ENCODE measurements around the gene DUOX2. TPM values are rescaled to one million over a fixed set of nuclear protein-coding genes. Genes with fewer than 3 reads are reported as not detected.
"Not testable (repeated sequence)": the region's sequence is repeated elsewhere in the genome, so short reads cannot be mapped to it uniquely, and the experiment has no call there.

The DUOX2 gene
- polyA plus RNA-seq, 4 donors: 0.38 to 8.7 TPM; not detected in 2

DNA sequence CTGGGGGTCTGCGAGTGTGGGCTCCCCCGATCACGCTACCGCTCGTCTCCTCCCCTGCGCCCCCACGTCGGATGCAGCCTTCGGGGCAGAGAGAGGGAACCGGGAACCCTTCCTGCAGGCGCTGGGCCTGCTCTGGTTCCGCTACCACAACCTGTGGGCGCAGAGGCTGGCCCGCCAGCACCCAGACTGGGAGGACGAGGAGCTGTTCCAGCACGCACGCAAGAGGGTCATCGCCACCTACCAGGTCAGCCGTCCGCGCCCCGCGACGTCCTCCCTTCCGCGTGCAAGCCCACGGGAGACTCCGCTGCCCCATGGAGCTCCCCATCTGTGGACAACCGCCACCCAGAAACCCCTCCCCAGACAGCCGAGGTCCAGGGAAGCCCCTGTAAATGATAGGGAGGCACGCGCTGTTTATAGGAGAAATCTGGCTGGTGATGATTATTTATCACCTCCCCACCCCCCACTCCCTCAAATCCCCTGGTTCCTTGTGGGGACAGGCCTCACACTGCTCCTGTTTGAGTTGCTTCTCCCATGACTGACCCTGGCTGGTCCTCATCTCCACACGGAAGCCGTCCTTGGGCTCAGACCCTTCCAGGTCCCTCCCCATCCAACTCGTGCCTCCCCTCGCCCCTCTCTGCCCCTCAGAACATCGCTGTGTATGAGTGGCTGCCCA lies 21.9 kb upstream of the DUOX2 start:
- not testable (repeated sequence) for H3K4me3 ChIP-seq (ENCODE audit: low read depth in 1 of 3, low read length in 3 of 3); H3K36me3 ChIP-seq (ENCODE audit: control insufficient read depth in 3 of 3, insufficient read depth in 2 of 3, low read depth in 1 of 3, low read length in 3 of 3); H3K27ac ChIP-seq (ENCODE audit: low read depth in 1 of 3, low read length in 2 of 3); H3K4me1 ChIP-seq (ENCODE audit: control insufficient read depth in 3 of 3, insufficient read depth in 2 of 3, low read depth in 1 of 3, low read length in 2 of 3); H3K9me3 ChIP-seq (ENCODE audit: control insufficient read depth in 2 of 2, insufficient read depth in 1 of 2, low read depth in 1 of 2, low read length in 1 of 2); FAIRE-seq; DNase-seq
- H3K27me3 ChIP-seq (ENCODE audit: control insufficient read depth in 3 of 3, insufficient read depth in 3 of 3, low read length in 3 of 3): peaks cover 0 to 40% (median 15%) of the 10 kb centered on the region in 3 donors
- WGBS, 3 donors: 17 to 24% (median 20%) methylated on average over 7 to 11 of the region's 37 CpGs

GRCh38 chr15:45134682-45135604 lies 21.0 kb upstream of the DUOX2 start:
- 5 to 8% (median 7%) methylated on average over 39 to 57 of the region's 57 CpGs for WGBS, 3 donors

DNA sequence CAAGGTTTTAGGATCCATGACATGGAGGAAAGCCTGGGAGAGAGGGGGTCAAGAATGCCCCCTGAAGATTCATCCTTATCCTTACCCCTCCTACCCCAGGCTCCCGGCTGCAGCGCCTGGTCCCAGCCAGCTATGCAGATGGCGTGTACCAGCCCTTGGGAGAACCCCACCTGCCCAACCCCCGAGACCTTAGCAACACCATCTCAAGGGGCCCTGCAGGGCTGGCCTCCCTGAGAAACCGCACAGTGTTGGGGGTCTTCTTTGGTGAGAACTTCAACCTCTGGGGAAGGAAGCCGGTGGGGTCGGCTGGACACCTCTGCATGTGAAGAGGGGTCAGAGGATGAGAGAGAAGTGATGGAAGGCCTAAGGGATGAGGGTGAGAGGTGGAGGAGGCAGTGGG lies 20.1 kb upstream of the DUOX2 start:
- WGBS, 3 donors: 93 to 98% (median 93%) methylated on average over 7 of the region's 7 CpGs
- peaks cover 0 to 5% (median 2%) of the 10 kb centered on the region in 3 donors for H3K4me1 ChIP-seq (ENCODE audit: control insufficient read depth in 3 of 3, insufficient read depth in 2 of 3, low read depth in 1 of 3, low read length in 2 of 3)
- DNase-seq (no peak), FAIRE-seq (no peak)
- no peaks in the 10 kb centered on the region for H3K36me3 ChIP-seq (ENCODE audit: control insufficient read depth in 3 of 3, insufficient read depth in 2 of 3, low read depth in 1 of 3, low read length in 3 of 3)
- H3K27ac ChIP-seq (ENCODE audit: low read depth in 1 of 3, low read length in 2 of 3): no peak overlapping the region
- H3K9me3 ChIP-seq (ENCODE audit: control insufficient read depth in 2 of 2, insufficient read depth in 1 of 2, low read depth in 1 of 2, low read length in 1 of 2): no peaks in the 10 kb centered on the region
- peaks cover 0 to 56% (median 18%) of the 10 kb centered on the region in 3 donors for H3K27me3 ChIP-seq (ENCODE audit: control insufficient read depth in 3 of 3, insufficient read depth in 3 of 3, low read length in 3 of 3)
- H3K4me3 ChIP-seq (ENCODE audit: low read depth in 1 of 3, low read length in 3 of 3): no peak overlapping the region

More at GRCh38 chr15:45134682-45135604, 21.0 kb upstream of the DUOX2 start:
- peak overlapping the region in 1 of 3 donors; percentile 14 for H3K4me3 ChIP-seq (ENCODE audit: low read depth in 1 of 3, low read length in 3 of 3)
- no peak overlapping the region for H3K27ac ChIP-seq (ENCODE audit: low read depth in 1 of 3, low read length in 2 of 3)
- FAIRE-seq: no peak
- H3K9me3 ChIP-seq (ENCODE audit: control insufficient read depth in 2 of 2, insufficient read depth in 1 of 2, low read depth in 1 of 2, low read length in 1 of 2): no peaks in the 10 kb centered on the region
- DNase-seq: peak; percentile 35 to 55
- H3K36me3 ChIP-seq (ENCODE audit: control insufficient read depth in 3 of 3, insufficient read depth in 2 of 3, low read depth in 1 of 3, low read length in 3 of 3): no peaks in the 10 kb centered on the region
- peaks cover 0 to 4% (median 2%) of the 10 kb centered on the region in 3 donors for H3K4me1 ChIP-seq (ENCODE audit: control insufficient read depth in 3 of 3, insufficient read depth in 2 of 3, low read depth in 1 of 3, low read length in 2 of 3)
- peaks cover 0 to 48% (median 18%) of the 10 kb centered on the region in 3 donors for H3K27me3 ChIP-seq (ENCODE audit: control insufficient read depth in 3 of 3, insufficient read depth in 3 of 3, low read length in 3 of 3)

DNA sequence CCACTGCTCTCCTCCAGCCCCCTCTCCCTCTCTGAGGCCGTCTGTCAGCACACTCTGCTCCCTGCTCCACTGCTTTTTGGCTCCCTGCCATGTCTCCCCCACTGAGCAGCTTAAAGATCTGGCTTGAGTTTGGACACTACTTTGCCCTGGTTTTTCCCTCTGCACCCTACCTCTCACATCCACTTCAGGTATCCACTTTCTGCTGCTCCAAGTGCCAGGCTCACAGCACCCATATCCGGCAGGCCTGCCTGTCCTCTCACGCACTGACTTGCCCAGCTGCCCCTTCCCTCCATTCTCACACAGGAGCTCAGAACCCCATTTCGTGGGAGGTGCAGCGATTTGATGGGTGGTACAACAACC lies 19.6 kb upstream of the DUOX2 start:
- H3K36me3 ChIP-seq (ENCODE audit: control insufficient read depth in 3 of 3, insufficient read depth in 2 of 3, low read depth in 1 of 3, low read length in 3 of 3): no peaks in the 10 kb centered on the region
- H3K4me1 ChIP-seq (ENCODE audit: control insufficient read depth in 3 of 3, insufficient read depth in 2 of 3, low read depth in 1 of 3, low read length in 2 of 3): peaks cover 0 to 9% (median 2%) of the 10 kb centered on the region in 3 donors
- FAIRE-seq (no peak), DNase-seq (no peak)
- WGBS, 3 donors: 78 to 93% (median 79%) methylated on average over 5 of the region's 5 CpGs
- no peak overlapping the region for H3K4me3 ChIP-seq (ENCODE audit: low read depth in 1 of 3, low read length in 3 of 3)
- H3K9me3 ChIP-seq (ENCODE audit: control insufficient read depth in 2 of 2, insufficient read depth in 1 of 2, low read depth in 1 of 2, low read length in 1 of 2): no peaks in the 10 kb centered on the region
- peaks cover 0 to 61% (median 23%) of the 10 kb centered on the region in 3 donors for H3K27me3 ChIP-seq (ENCODE audit: control insufficient read depth in 3 of 3, insufficient read depth in 3 of 3, low read length in 3 of 3)
- no peak overlapping the region for H3K27ac ChIP-seq (ENCODE audit: low read depth in 1 of 3, low read length in 2 of 3)

GRCh38 chr15:45132844-45133560 lies 19.0 kb upstream of the DUOX2 start:
- Histone ChIP-seq H3K36me3 (ENCODE audit: control insufficient read depth in 3 of 3, insufficient read depth in 2 of 3, low read depth in 1 of 3, low read length in 3 of 3) (no peaks in the 10 kb centered on the region), H3K9me3 (ENCODE audit: control insufficient read depth in 2 of 2, insufficient read depth in 1 of 2, low read depth in 1 of 2, low read length in 1 of 2) (no peaks in the 10 kb centered on the region), H3K27ac (ENCODE audit: low read depth in 1 of 3, low read length in 2 of 3) (no peak overlapping the region), H3K4me3 (ENCODE audit: low read depth in 1 of 3, low read length in 3 of 3) (no peak overlapping the region), H3K27me3 (ENCODE audit: control insufficient read depth in 3 of 3, insufficient read depth in 3 of 3, low read length in 3 of 3) (peaks cover 3 to 67% (median 24%) of the 10 kb centered on the region in 3 donors), H3K4me1 (ENCODE audit: control insufficient read depth in 3 of 3, insufficient read depth in 2 of 3, low read depth in 1 of 3, low read length in 2 of 3) (peaks cover 0 to 9% (median 2%) of the 10 kb centered on the region in 3 donors)
- FAIRE-seq (no peak), DNase-seq (no peak)
- WGBS, 3 donors: 71 to 76% (median 75%) methylated on average over 3 of the region's 3 CpGs

GRCh38 chr15:45131510-45131909 lies 17.5 kb upstream of the DUOX2 start:
- H3K9me3 ChIP-seq (ENCODE audit: control insufficient read depth in 2 of 2, insufficient read depth in 1 of 2, low read depth in 1 of 2, low read length in 1 of 2): no peaks in the 10 kb centered on the region
- peaks cover 0 to 7% (median 2%) of the 10 kb centered on the region in 3 donors for H3K4me1 ChIP-seq (ENCODE audit: control insufficient read depth in 3 of 3, insufficient read depth in 2 of 3, low read depth in 1 of 3, low read length in 2 of 3)
- H3K27me3 ChIP-seq (ENCODE audit: control insufficient read depth in 3 of 3, insufficient read depth in 3 of 3, low read length in 3 of 3): peaks cover 3 to 65% (median 23%) of the 10 kb centered on the region in 3 donors
- H3K36me3 ChIP-seq (ENCODE audit: control insufficient read depth in 3 of 3, insufficient read depth in 2 of 3, low read depth in 1 of 3, low read length in 3 of 3): no peaks in the 10 kb centered on the region
- DNase-seq (peak in 1 of 2 donors; percentile 32), FAIRE-seq (no peak)
- no peak overlapping the region for H3K27ac ChIP-seq (ENCODE audit: low read depth in 1 of 3, low read length in 2 of 3)
- no peak overlapping the region for H3K4me3 ChIP-seq (ENCODE audit: low read depth in 1 of 3, low read length in 3 of 3)
- WGBS, 3 donors: 28 to 74% (median 48%) methylated on average over 3 of the region's 3 CpGs

- no peak for DNase-seq
- Histone ChIP-seq H3K27me3 (ENCODE audit: control insufficient read depth in 3 of 3, insufficient read depth in 3 of 3, low read length in 3 of 3) (peaks cover 3 to 63% (median 22%) of the 10 kb centered on the region in 3 donors), H3K9me3 (ENCODE audit: control insufficient read depth in 2 of 2, insufficient read depth in 1 of 2, low read depth in 1 of 2, low read length in 1 of 2) (no peaks in the 10 kb centered on the region), H3K4me1 (ENCODE audit: control insufficient read depth in 3 of 3, insufficient read depth in 2 of 3, low read depth in 1 of 3, low read length in 2 of 3) (peaks cover 0 to 5% (median 2%) of the 10 kb centered on the region in 3 donors), H3K4me3 (ENCODE audit: low read depth in 1 of 3, low read length in 3 of 3) (no peak overlapping the region), H3K36me3 (ENCODE audit: control insufficient read depth in 3 of 3, insufficient read depth in 2 of 3, low read depth in 1 of 3, low read length in 3 of 3) (no peaks in the 10 kb centered on the region), H3K27ac (ENCODE audit: low read depth in 1 of 3, low read length in 2 of 3) (no peak overlapping the region)
- no peak for FAIRE-seq
- WGBS, 3 donors: 89 to 91% (median 90%) methylated on average over 7 of the region's 7 CpGs
These were observed 16.5 kb upstream of the DUOX2 start for GRCh38 chr15:45130291-45131000.
